HepG2 (cell line): ENCODE measurements around the gene MFAP4. TPM values are rescaled to one million over a fixed set of nuclear protein-coding genes. Genes with fewer than 3 reads are reported as not detected.

Experiments
- ATAC-seq: fragments of 200-7000 bp; cut with Tn5 transposase; 3 replicates; pipeline ENCODE4 v1.9.1; 2020; ENCODE audit warnings: mild to moderate bottlenecking, moderate library complexity
- BruUV-seq: library from RNA; stranded (reverse); fragments of 400-500 nt; replicated peaks from 2 replicates; lab custom pipeline; 2021; lab: Mats Ljungman, UMichigan
- CTCF ChIA-PET: fragments of 300-600 bp; formaldehyde crosslinking; extraction: SDS; loops from one replicate; lab custom pipeline; 2021; ENCODE audit warnings: low total read pairs, inconsistent platforms, low intra/inter-chr PET ratio; lab: Yijun Ruan, JAX
- POLR2A ChIA-PET: fragments of 350-600 bp; sonication (Branson Sonifier 250); formaldehyde crosslinking; loops from one replicate; lab custom pipeline; 2020; ENCODE audit warnings: antibody characterized with exemption, inconsistent platforms; lab: Yijun Ruan, JAX
- DNase-seq: peaks from one replicate; pipeline ENCODE4 v3.0.0-alpha.2; 2015; ENCODE audit warnings: low spot score
- FAIRE-seq: peaks from 3 replicates; lab custom pipeline; 2011; peaks lifted over from hg19 to GRCh38; lab: Jason Lieb, UNC
- H2AFZ ChIP-seq: one replicate; pipeline ENCODE4 v1.6.1; 2011; ENCODE audit warnings: low read length, inconsistent platforms
- H3K27ac ChIP-seq: fragments of 300-600 bp; 3 replicates; pipeline ENCODE4 v1.8.0; 2011; ENCODE audit warnings: mixed run types, mild to moderate bottlenecking, mixed read lengths, low read length, inconsistent platforms; ENCODE audit not compliant: insufficient read depth; ENCODE audit errors: extremely low read length
- H3K27me3 ChIP-seq, 2 experiments: fragments of 200-600 bp in 1 of 2; 2 replicates in 1 of 2; 3 replicates in 1 of 2; pipeline versions ENCODE4 v1.6.0 to v1.8.0; 2011; ENCODE audit warnings: low read length in 2 of 2, mild to moderate bottlenecking in 2 of 2, moderate library complexity in 2 of 2, inconsistent platforms in 1 of 2; ENCODE audit not compliant: insufficient read depth in 2 of 2, control insufficient read depth in 1 of 2
- H3K36me3 ChIP-seq, 2 experiments: fragments of 200-600 bp in 1 of 2; replicated peaks in 1 of 2; 2 replicates in 1 of 2; 3 replicates in 1 of 2; pipeline versions ENCODE4 v1.5.1 to v1.8.0; 2011; ENCODE audit warnings: low read length in 2 of 2, inconsistent platforms in 1 of 2; ENCODE audit not compliant: insufficient read depth in 2 of 2, control insufficient read depth in 1 of 2
- H3K4me1 ChIP-seq: 2 replicates; pipeline ENCODE4 v1.5.1; 2012; ENCODE audit warnings: low read length, inconsistent platforms; ENCODE audit not compliant: insufficient read depth
- H3K4me2 ChIP-seq: 2 replicates; pipeline ENCODE4 v1.6.0; 2011; ENCODE audit warnings: low read depth, low read length, inconsistent platforms
- H3K4me3 ChIP-seq, 3 experiments: fragments of 200-600 bp in 1 of 3; sonication (generic), shearing (Covaris generic) in 1 of 3; replicated peaks in 1 of 3; 2 replicates each; pipeline ENCODE4 v1.5.1; 2011 to 2016; ENCODE audit warnings: low read length in 3 of 3, inconsistent platforms in 2 of 3, low read depth in 2 of 3, mild to moderate bottlenecking in 2 of 3, control low read depth in 1 of 3, mixed read lengths in 1 of 3; ENCODE audit not compliant: insufficient read depth in 1 of 3
- H3K79me2 ChIP-seq: one replicate; pipeline ENCODE4 v1.6.1; 2011; ENCODE audit warnings: low read length, inconsistent platforms; ENCODE audit not compliant: insufficient read depth
- H3K9ac ChIP-seq: 2 replicates; pipeline ENCODE4 v1.6.0; 2011; ENCODE audit warnings: mild to moderate bottlenecking, low read depth, low read length, inconsistent platforms; ENCODE audit not compliant: insufficient read depth
- H3K9me3 ChIP-seq: 2 replicates; pipeline ENCODE4 v1.5.1; 2012; ENCODE audit warnings: mild to moderate bottlenecking, low read length
- H4K20me1 ChIP-seq: 2 replicates; pipeline ENCODE4 v1.6.0; 2011; ENCODE audit warnings: inconsistent platforms, mild to moderate bottlenecking, low read length, moderate library complexity; ENCODE audit not compliant: insufficient read depth
- ATF6 ChIP-seq: sonication (generic); formaldehyde crosslinking; conservative IDR thresholded peaks from 2 replicates; pipeline ENCODE4 v1.4.0; 2020; ENCODE audit warnings: missing genetic modification reagents
- GTF3A ChIP-seq: sonication (generic); formaldehyde crosslinking; conservative IDR thresholded peaks from 2 replicates; pipeline ENCODE4 v1.4.0; 2020; ENCODE audit warnings: mild to moderate bottlenecking, missing genetic modification reagents
- IKZF4 ChIP-seq: sonication (generic); formaldehyde crosslinking; IDR thresholded peaks from 2 replicates; pipeline ENCODE4 v1.5.1; 2020; ENCODE audit warnings: borderline replicate concordance, mild to moderate bottlenecking, low read depth, missing genetic modification reagents; ENCODE audit errors: not compliant biosample characterization
- LCORL ChIP-seq, 2 experiments: fragments of 450-650 bp in 1 of 2; sonication (generic) in 1 of 2; formaldehyde crosslinking in 1 of 2; IDR thresholded peaks; 2 replicates each; pipeline versions ENCODE4 v1.5.0 to v1.6.1; 2017 to 2020; ENCODE audit warnings: antibody characterized with exemption in 1 of 2, missing genetic modification reagents in 1 of 2
- MAFG ChIP-seq: sonication (generic); formaldehyde crosslinking; IDR thresholded peaks from 2 replicates; pipeline ENCODE4 v1.5.1; 2020; ENCODE audit warnings: mild to moderate bottlenecking, missing genetic modification reagents
- MIER3 ChIP-seq: IDR thresholded peaks from 2 replicates; pipeline ENCODE4 v1.6.1; 2016; ENCODE audit warnings: missing compliant biosample characterization, borderline replicate concordance
- NFRKB ChIP-seq: fragments of 450-650 bp; IDR thresholded peaks from 2 replicates; pipeline ENCODE4 v1.6.1; 2017
- SNRNP70 ChIP-seq: fragments of 200-400 bp; formaldehyde crosslinking; IDR thresholded peaks from 2 replicates; pipeline ENCODE4 v1.6.1; 2017; ENCODE audit warnings: mild to moderate bottlenecking, low read depth, low read length, moderate library complexity
- TBX3 ChIP-seq: fragments of 450-650 bp; IDR thresholded peaks from 2 replicates; pipeline ENCODE4 v1.6.1; 2017; ENCODE audit warnings: antibody characterized with exemption, mild to moderate bottlenecking, inconsistent platforms, borderline replicate concordance
- ZBTB2 ChIP-seq: sonication (generic); formaldehyde crosslinking; IDR thresholded peaks from 2 replicates; pipeline ENCODE4 v1.8.0; 2022; ENCODE audit warnings: low read depth, missing genetic modification reagents
- ZNF570 ChIP-seq: sonication (generic); formaldehyde crosslinking; IDR thresholded peaks from 2 replicates; pipeline ENCODE4 v1.4.0; 2020; ENCODE audit warnings: mild to moderate bottlenecking, missing genetic modification reagents, borderline replicate concordance
- ZNF674 ChIP-seq: sonication (generic); formaldehyde crosslinking; IDR thresholded peaks from 2 replicates; pipeline ENCODE4 v1.5.0; 2020; ENCODE audit warnings: low read depth, mild to moderate bottlenecking, missing genetic modification reagents
- ZSCAN12 ChIP-seq: sonication (generic); formaldehyde crosslinking; IDR thresholded peaks from 2 replicates; pipeline ENCODE4 v1.9.0; 2021; ENCODE audit warnings: mild to moderate bottlenecking, missing genetic modification reagents
- WGBS: methylation state at CpG from one replicate; pipeline ENCODE4 v1.1.6; 2017; ENCODE audit warnings: low lambda C conversion rate; 5-methylcytosine and 5-hydroxymethylcytosine counted together
- in situ Hi-C: cut with HindIII; loops from 2 replicates; pipeline ENCODE4 v1.10.0; 2017; ENCODE audit warnings: low pct_unique_long_range_greater_than_20kb; ENCODE audit not compliant: extremely low pct_ligation_motif_present
- intact Hi-C: fragments of 100-400 bp; cut with micrococcal nuclease; formaldehyde crosslinking; loops from one replicate; pipeline ENCODE4 v1.10.0; 2022; ENCODE audit not compliant: unreplicated experiment
- polyA plus RNA-seq, 8 experiments: library from polyadenylated mRNA; depleted of rRNA in 3 of 8; stranded (reverse) in 7 of 8; unstranded in 1 of 8; fragments of >200 nt; fragmentation: Illumina TruSeq in 4 of 8; extraction: Trizol in 4 of 8; gene quantifications; 2 replicates each; pipeline versions ENCODE4 v1.2.1 to v1.2.3, GENCODE V29; 2011 to 2016; ENCODE audit warnings: low read depth in 4 of 8, missing spikeins in 1 of 8, mixed read lengths in 1 of 8; ENCODE audit not compliant: insufficient read depth in 1 of 8
- total RNA-seq, 5 experiments: library from RNA; depleted of rRNA; stranded (reverse); fragments of >200 nt; fragmentation: Illumina TruSeq; extraction: Trizol; gene quantifications; 2 replicates each; pipeline ENCODE4 v1.2.3, GENCODE V29; 2016; ENCODE audit warnings: low read depth in 1 of 5

MFAP4 gene
- total and polyA plus RNA-seq, 2 of the 13 experiments (the other 11 are each of a cell fraction or from before 2014, with no cell fraction given), result 0.08 TPM; not detected in 1

GRCh38 chr17:19363460-19364035, 23.4 kb downstream of the MFAP4 start:
- intact Hi-C loops, result loop anchor here (1.0 kb wide), 1 partner anchor 84 kb away; no protein-coding TSS in a partner anchor
- Histone ChIP-seq H3K4me2 (peak overlapping the region; percentile 100), H2AFZ (no peak overlapping the region), H3K79me2 (peaks cover 7% of the 10 kb centered on the region), H3K27me3 (no peaks in the 10 kb centered on the region), H3K36me3 (peaks cover 1 to 3% of the 10 kb centered on the region in 2 experiments; a peak in 3 of 5 replicates), H3K4me3 (peak overlapping the region in 1 of 3 experiments; percentile 93; a peak in 2 of 6 replicates), H3K9ac (no peak overlapping the region), H3K27ac (no peak overlapping the region), H4K20me1 (no peaks in the 10 kb centered on the region), H3K4me1 (peaks cover 68% of the 10 kb centered on the region), H3K9me3 (no peaks in the 10 kb centered on the region)
- DNase-seq, result no peak
- BruUV-seq, result no TSS peak
- 23% methylated on average over 4 of the region's 6 CpGs for WGBS
- FAIRE-seq, result no peak
- ATAC-seq, result peak; percentile 6; the same call in 1 of the 3 replicates
- in situ Hi-C loops, result loop anchor here (5.0 to 10.0 kb wide), 2 partner anchors 84 to 401 kb away; no protein-coding TSS in a partner anchor
- CTCF ChIA-PET, result interaction anchor here (0.8 to 2.4 kb wide), 4 partner anchors 26 to 106 kb away, joined by 3 to 57 read pairs (median 6); no protein-coding TSS in a partner anchor
- POLR2A ChIA-PET, result interaction anchor here (1.3 to 2.9 kb wide), 5 partner anchors 14 to 285 kb away, joined by 4 to 42 read pairs (median 10); partner anchors contain the start of genes ALDH3A2 and MAPK7
- TF ChIP-seq NFRKB (no peak), GTF3A (CRISPR knock-in tag) (peak; percentile 14; the same call in 1 of the 2 replicates), LCORL (IDR thresholded peaks at IDR 0.05) (no peak), LCORL (CRISPR knock-in tag; IDR thresholded peaks at IDR 0.05) (0 out of 2 replicates have a peak, but pooled peaks have one; percentile 7), ZNF570 (no peak)

- BruUV-seq, result no TSS peak
- intact Hi-C loops, result loop anchor here (1.0 kb wide), 1 partner anchor 84 kb away; no protein-coding TSS in a partner anchor
- FAIRE-seq, result no peak
- WGBS, result 0% methylated on average over 1 of the region's 14 CpGs
- Histone ChIP-seq H3K36me3 (peaks cover 3 to 7% of the 10 kb centered on the region in 2 experiments; a peak in 3 of 5 replicates), H3K27ac (peak overlapping the region; percentile 74), H3K4me2 (peak overlapping the region; percentile 100), H4K20me1 (no peaks in the 10 kb centered on the region), H2AFZ (no peak overlapping the region), H3K9ac (peak overlapping the region; percentile 84; the same call in 1 of the 2 replicates), H3K4me1 (peaks cover 63% of the 10 kb centered on the region), H3K9me3 (no peaks in the 10 kb centered on the region), H3K79me2 (peaks cover 7% of the 10 kb centered on the region), H3K27me3 (no peaks in the 10 kb centered on the region), H3K4me3 (peak overlapping the region; percentile 65 to 93 (median 74); a peak in 5 of 6 replicates)
- no peak for ATAC-seq
- ChIA-PET POLR2A (interaction anchor here (0.9 to 2.9 kb wide), 8 partner anchors 9 to 286 kb away, joined by 3 to 42 read pairs (median 4); partner anchors contain the start of genes ALDH3A2 and MAPK7), CTCF (interaction anchor here (0.8 to 2.4 kb wide), 4 partner anchors 25 to 106 kb away, joined by 3 to 57 read pairs (median 6); no protein-coding TSS in a partner anchor)
- in situ Hi-C loops, result loop anchor here (5.0 to 10.0 kb wide), 2 partner anchors 84 to 402 kb away; no protein-coding TSS in a partner anchor
- no peak for DNase-seq
- peak; percentile 10; the same call in 1 of the 2 replicates for TF ChIP-seq MIER3 (CRISPR knock-in tag)
- no peak for TF ChIP-seq ZBTB2 (CRISPR knock-in tag)
- TF ChIP-seq ATF6, result no peak
- TF ChIP-seq SNRNP70, result no peak
- no peak for TF ChIP-seq TBX3
- TF ChIP-seq ZSCAN12, result 0 out of 2 replicates have a peak, but pooled peaks have one; percentile 56
- TF ChIP-seq IKZF4 (CRISPR knock-in tag), result no peak
- no peak for TF ChIP-seq MAFG
- TF ChIP-seq ZNF674, result no peak
Observed at GRCh38 chr17:19363114-19363438, 23.9 kb downstream of the MFAP4 start.
